ENCODE measurements around the gene ARHGEF19.

Gene ARHGEF19

GRCh38 chr1:16175610-16176553 is 36.6 kb downstream of the ARHGEF19 start:
- TF ChIP-seq GATA2 (IDR thresholded peaks at IDR 0.05; ENCODE audit: low read depth, low read length) = peak; percentile 71
- TF ChIP-seq GATA3 (IDR thresholded peaks at IDR 0.05; ENCODE audit: low read depth, low read length) = no peak

GRCh38 chr1:16174886-16175598 is 37.4 kb downstream of the ARHGEF19 start:
- TF ChIP-seq GATA3 (IDR thresholded peaks at IDR 0.05; ENCODE audit: low read depth, low read length) = no peak
- no peak for TF ChIP-seq GATA2 (IDR thresholded peaks at IDR 0.05; ENCODE audit: low read depth, low read length)

- TF ChIP-seq GATA3 (IDR thresholded peaks at IDR 0.05; ENCODE audit: low read depth, low read length) = no peak
- no peak for TF ChIP-seq GATA2 (IDR thresholded peaks at IDR 0.05; ENCODE audit: low read depth, low read length)
Observed at GRCh38 chr1:16174261-16174868, 38.1 kb downstream of the ARHGEF19 start.

- TF ChIP-seq GATA3 (IDR thresholded peaks at IDR 0.05; ENCODE audit: low read depth, low read length) = no peak
- TF ChIP-seq GATA2 (IDR thresholded peaks at IDR 0.05; ENCODE audit: low read depth, low read length) = no peak
Observed at GRCh38 chr1:16173447-16174260, 38.8 kb downstream of the ARHGEF19 start.

- no peak for TF ChIP-seq GATA3 (IDR thresholded peaks at IDR 0.05; ENCODE audit: low read depth, low read length)
- no peak for TF ChIP-seq GATA2 (IDR thresholded peaks at IDR 0.05; ENCODE audit: low read depth, low read length)
Observed at GRCh38 chr1:16172964-16173446, 39.4 kb downstream of the ARHGEF19 start.

- no peak for TF ChIP-seq GATA3 (IDR thresholded peaks at IDR 0.05; ENCODE audit: low read depth, low read length)
- no peak for TF ChIP-seq GATA2 (IDR thresholded peaks at IDR 0.05; ENCODE audit: low read depth, low read length)
Observed at GRCh38 chr1:16172218-16172830, 40.1 kb downstream of the ARHGEF19 start.

- no peak for TF ChIP-seq GATA2 (IDR thresholded peaks at IDR 0.05; ENCODE audit: low read depth, low read length)
- no peak for TF ChIP-seq GATA3 (IDR thresholded peaks at IDR 0.05; ENCODE audit: low read depth, low read length)
Observed at GRCh38 chr1:16171314-16172151, 40.9 kb downstream of the ARHGEF19 start.

- no peak for TF ChIP-seq GATA3 (IDR thresholded peaks at IDR 0.05; ENCODE audit: low read depth, low read length)
- no peak for TF ChIP-seq GATA2 (IDR thresholded peaks at IDR 0.05; ENCODE audit: low read depth, low read length)
Observed at GRCh38 chr1:16170283-16170673, 42.2 kb downstream of the ARHGEF19 start.

- TF ChIP-seq GATA3 (IDR thresholded peaks at IDR 0.05; ENCODE audit: low read depth, low read length) = no peak
- TF ChIP-seq GATA2 (IDR thresholded peaks at IDR 0.05; ENCODE audit: low read depth, low read length) = no peak
Observed at GRCh38 chr1:16168622-16169360, 43.7 kb downstream of the ARHGEF19 start.

GRCh38 chr1:16167331-16168143 is 44.9 kb downstream of the ARHGEF19 start:
- TF ChIP-seq GATA3 (IDR thresholded peaks at IDR 0.05; ENCODE audit: low read depth, low read length) = no peak
- no peak for TF ChIP-seq GATA2 (IDR thresholded peaks at IDR 0.05; ENCODE audit: low read depth, low read length)

GRCh38 chr1:16166117-16166516 is 46.3 kb downstream of the ARHGEF19 start:
- TF ChIP-seq GATA3 (IDR thresholded peaks at IDR 0.05; ENCODE audit: low read depth, low read length) = no peak
- TF ChIP-seq GATA2 (IDR thresholded peaks at IDR 0.05; ENCODE audit: low read depth, low read length) = no peak

Measured in SH-SY5Y (cell line).